ENCODE measurements around the gene SWSAP1.

SWSAP1 gene

DNA sequence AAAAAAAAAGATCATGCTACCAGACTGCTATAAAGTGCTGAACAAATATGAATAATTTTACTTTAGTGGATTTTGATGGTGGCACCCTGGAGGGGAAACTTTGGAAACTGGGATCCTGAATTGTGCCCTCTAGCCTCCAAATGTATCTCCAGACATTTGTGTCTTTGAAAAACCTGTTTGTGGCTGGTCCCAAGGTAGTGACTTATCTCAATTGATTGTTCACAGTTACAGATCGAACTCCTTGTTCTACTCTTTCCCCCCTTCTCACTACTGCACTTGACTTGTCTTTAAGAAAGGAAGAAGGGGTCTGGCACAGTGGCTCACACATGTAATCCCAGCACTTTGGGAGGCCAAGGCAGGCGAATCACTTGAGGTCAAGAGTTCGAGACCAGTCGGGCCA is 34.1 kb downstream of the SWSAP1 start:
- no peak for DNase-seq (ENCODE audit: low read depth in 1 of 2, low spot score in 1 of 2)

DNA sequence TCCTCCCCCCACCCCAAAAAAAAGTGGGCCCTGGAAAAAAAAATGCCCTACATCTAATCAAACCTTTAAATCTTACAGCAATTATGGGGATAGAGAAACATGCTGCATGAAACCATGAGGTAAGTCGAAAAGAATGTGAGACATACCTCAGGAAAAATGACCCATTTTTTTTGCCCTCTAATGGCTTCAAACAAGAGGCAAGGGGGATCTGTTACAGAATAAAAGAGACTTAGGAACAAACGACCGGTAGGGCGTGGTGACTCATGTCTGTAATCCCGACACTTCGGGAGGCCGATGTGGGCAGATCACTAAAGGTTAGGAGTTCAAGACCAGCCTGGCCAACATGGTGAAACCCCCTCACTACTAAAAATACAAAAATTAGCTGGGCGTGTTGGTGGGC is 36.2 kb downstream of the SWSAP1 start:
- DNase-seq (ENCODE audit: low read depth in 1 of 2, low spot score in 1 of 2) = no peak

DNA sequence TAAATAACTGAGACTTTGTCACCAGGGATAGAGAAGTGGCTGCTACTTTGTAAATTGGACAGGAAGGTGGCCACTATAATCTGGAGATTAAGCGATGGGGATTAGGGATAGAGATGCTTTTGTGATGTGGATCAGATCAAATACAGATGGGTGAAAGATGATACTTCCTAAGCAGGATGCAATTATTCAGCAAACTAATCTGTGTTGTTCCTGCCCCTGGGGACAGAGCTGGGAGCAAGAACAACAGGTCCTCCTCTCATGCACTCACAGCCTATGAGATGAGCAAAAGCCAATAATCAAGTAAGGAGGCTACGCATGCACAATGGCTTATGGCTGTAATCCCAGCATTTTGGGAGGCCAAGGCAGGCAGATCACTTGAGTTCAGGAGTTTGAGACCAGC is 40.1 kb downstream of the SWSAP1 start:
- no peak for DNase-seq (ENCODE audit: low read depth in 1 of 2, low spot score in 1 of 2)

DNA sequence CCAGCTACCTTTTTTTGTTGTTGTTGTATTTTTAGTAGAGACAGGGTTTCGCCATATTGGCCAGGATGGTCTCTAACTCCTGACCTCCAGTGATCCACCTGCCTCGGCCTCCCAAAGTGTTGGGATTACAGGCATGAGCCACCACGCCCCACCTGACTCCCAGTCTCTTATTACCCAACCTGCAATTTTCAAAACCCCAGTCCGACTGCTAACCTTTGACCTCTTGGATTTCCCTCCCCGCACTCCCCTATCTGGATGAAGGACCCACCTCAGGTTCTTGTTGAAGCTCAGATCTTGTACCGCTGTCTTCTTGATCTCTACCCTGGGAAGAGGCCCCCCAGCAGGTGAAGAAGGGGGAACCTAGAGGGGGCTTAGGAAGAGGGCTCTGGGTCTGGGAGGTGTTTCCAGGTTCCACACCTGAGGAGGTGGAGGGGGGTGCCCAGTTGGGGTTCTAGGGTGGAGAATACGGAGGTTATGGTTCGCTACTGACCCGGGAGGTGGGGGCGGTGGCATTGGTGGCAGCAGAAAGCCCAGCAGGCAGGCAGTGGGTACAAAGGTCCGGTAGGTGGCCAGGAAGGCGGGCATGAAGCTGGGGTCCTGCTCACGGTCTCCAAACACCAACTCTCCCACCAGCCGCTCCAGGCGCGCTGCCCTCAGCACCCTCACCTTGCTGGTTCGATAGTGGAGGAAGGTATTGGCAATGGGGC is 42.0 kb downstream of the SWSAP1 start:
- no peak for DNase-seq (ENCODE audit: low read depth in 1 of 2, low spot score in 1 of 2)

DNA sequence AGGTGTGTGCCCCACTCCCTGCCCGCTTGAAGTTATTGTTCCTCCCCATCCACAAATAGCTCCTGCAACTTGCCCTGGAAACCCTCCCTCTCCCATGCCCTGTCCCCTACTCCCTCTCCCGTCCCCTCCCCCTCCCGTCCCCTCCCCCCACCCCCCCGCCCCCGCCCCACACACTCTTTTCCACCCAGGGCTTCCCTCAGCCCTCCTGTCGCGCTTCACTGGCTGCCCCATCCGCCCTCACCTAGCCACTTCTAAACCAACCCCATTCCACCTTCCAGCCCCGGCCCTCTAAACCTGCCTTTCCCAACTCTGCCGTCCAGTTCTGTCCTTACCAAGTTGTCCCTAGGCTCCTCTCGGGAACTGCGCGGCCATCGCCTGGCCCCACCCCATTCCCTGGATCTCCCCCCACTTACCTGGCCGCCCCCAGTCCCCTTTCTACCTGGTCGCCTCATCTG is 43.7 kb downstream of the SWSAP1 start:
- DNase-seq (ENCODE audit: low read depth in 1 of 2, low spot score in 1 of 2) = no peak

DNA sequence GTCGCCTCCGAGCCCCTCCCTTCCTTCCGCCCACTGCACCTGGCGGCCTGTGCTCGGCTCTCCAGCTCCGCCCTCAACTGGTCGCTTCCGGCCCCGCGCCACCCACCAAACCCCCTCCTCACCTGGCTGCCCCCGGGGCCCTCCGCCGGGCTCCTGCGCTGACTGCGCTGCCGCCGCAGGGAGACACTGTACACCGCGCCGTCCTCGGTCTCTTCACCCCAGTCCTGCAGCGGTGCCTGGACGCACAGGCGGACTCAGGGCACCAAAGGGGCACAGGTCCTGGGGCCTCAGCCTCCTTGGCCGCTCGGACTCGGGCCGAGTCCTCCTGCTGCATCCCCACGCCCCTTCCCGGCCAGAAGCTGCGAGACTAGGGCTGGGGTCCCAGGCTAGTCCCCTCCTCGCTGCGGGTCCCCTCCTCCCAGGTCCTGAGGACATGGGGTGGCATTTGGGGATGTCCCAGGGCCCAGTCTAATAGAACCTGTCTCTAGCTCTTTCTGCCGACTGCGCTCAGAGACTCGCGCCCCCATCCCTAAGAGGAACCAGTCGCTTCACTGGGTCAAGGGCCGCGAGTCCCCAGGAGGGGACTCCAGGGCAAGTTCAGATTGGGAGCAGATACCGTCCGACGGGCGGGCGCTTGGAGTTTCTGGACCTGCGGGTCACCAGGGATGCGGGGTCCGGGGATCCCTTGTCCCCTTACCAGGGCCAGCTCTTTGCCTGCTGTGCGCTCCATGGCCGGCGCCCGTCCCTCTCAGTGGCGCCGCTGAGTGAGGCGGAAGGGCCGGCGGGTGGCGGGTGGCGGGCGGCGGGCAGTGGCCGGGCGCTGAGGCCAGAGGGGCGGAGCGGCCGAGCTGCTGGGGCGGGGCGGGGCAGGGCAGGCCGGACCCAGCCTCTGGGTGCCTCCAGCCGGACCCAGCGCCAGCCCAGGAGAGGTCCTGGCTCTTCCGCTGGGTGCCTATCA is 44.4 kb downstream of the SWSAP1 start, which contains the start of gene RGL3:
Gene RGL3 (minus strand): TSS at position 766 of the 958 bp plus-strand sequence. CDS start 36 bp downstream, at position 730.
- no peak for DNase-seq (ENCODE audit: low read depth in 1 of 2, low spot score in 1 of 2)

DNA sequence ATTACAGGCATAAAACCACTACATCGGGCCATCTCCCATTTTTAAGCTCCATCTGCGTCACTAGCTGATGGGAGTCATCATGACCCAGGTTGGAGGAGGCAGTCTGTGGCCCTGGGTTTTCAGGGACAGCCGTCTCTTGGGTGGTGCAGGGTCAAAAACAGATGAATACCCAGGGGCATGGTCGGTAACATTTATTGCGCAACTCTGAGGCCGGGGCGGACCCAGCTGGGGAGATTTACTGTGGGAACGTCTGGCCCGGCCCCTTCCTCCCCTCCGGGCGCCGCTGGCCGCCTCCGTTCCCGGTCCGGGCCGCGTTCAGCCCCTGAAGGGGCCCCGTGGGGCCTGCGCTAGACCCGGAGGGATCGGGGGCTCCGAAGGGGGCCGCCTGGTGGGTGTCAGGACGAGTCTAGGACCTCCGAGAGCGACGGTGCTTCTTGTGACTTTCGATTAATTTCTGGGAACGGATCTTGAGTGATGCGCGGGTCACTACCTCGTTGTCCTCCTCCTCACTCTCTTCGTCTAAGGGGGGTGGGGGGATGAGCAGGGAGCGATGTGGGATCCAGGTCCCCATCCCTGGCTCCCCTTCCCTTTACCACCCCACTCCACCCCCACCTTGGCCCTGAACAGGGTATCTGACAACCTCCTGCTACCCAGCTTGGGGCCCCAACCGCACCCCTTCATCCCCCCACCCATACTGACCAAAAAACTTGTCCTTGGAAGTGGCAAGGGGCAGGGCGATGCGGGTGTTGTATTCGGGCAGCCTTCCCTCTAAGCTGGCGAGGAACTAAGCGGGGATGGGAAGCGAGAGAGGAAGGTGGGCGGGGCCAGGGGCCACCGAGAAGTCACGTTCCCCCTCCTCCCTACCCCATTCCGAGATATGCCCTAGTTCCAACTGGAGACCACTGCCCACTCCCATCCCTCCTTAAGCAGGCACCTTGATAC is 46.2 kb downstream of the SWSAP1 start:
- no peak for DNase-seq (ENCODE audit: low read depth in 1 of 2, low spot score in 1 of 2)

DNA sequence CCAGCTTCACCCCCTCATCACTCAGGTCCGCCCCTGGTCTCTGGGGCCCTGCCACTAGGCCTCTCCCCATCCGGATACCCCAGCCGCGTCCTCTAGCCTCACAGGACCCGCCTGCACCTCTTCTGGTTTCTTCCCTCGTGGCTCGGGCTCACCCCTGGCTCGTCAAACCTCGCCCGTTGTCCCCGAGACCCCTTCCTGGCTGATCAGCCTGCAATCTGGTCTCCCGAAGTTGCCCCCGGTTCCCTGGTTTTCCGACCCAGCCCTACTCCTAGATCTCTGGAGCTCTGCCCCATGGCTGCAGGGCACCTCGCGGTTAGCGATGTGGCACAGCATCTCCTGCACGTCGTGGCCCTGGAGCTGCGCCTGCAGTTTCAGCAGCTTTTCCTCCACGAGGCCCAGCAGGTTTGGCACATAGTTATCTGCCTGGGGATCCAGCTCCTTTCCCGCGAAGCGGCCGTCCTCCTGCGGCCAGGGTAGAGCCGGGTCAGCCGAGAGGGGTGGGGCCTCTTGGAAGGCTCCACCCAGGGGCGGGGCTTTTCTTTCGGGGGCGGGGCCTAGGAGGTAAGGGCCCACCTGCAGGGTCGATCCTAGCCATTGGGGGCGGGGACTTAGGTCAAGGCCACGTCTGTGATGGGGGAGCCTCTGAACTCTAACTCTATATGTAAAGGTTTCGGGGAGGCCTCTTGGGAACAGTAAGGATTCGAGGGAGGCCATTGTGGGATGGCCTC is 47.1 kb downstream of the SWSAP1 start:
- DNase-seq (ENCODE audit: low read depth in 1 of 2, low spot score in 1 of 2) = peak in 1 of 2 donors; percentile 21

DNA sequence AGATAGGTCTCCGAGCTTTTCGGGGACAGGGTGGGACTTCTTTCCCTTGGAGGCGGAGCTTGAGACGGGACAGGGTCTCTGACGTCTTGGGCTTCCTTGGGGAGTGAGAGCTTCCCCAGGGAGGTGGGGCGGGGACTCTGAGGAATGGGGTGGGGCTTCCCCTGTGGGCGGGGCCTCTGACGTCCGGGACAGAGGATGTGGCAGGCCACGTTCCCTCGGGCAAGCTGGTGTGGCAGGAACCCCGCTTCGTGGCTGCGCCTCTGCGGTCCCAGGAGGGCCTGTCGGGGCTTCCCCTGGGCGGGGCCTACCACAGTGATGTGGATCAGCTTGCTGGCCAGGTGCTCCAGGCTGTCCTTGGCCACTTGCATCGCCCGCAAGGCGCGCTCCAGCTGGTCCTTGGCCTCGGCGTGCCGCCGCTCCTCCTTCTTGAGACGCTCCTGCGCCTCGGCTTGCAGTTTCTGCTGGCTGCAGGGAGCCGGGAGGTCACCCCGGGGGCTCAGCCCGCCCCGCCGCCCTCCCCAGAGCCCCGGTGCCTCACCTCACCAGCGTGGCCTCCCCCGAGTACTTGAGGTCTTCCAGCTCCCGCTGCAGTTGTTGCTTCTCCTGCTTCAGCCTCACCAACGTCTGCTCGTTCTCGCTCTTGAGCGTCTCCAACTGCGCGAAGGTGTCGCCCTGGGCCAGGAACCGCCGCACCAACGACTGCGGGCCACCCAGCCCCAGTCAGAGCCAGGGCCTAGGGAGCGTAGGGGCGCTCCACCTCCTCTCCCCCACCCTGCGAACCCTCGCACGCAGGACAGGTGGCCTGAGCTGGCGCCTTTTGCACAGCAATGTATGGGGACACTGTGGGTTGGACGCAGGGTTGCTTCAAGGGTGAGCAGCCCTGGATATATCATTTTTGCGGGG is 47.9 kb downstream of the SWSAP1 start:
- DNase-seq (ENCODE audit: low read depth in 1 of 2, low spot score in 1 of 2) = peak; percentile 34 to 38

DNA sequence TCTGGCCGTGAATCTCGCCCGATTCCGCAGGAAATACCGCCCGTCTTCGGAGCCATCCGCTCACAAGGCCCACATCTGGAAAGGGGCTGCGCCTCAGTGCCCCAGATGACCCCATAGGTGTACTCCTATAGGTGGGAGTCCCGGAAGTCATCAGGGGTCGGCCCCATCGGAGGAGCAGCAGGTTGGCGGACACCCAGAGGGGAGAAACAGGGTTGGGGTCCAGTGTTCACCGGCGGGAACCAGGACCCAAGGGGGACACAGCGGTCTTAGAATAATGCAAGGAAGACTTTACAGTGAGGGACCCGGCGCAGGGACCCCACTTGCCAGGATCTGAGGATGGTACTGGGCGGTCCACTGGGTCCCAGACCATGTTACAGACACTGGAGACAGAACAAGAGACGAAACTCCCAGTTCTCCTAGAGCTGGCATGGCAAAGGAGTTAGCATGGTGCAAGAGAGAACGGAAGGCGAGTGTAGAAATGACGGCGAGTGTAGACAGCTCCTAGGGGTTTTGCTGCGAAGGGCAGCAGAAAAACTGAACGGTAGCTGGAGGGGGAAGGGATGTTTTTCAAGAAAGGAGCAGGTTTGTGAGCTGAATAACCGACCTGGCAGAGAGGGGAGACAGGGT is 48.8 kb downstream of the SWSAP1 start:
- no peak for DNase-seq (ENCODE audit: low read depth in 1 of 2, low spot score in 1 of 2)

DNA sequence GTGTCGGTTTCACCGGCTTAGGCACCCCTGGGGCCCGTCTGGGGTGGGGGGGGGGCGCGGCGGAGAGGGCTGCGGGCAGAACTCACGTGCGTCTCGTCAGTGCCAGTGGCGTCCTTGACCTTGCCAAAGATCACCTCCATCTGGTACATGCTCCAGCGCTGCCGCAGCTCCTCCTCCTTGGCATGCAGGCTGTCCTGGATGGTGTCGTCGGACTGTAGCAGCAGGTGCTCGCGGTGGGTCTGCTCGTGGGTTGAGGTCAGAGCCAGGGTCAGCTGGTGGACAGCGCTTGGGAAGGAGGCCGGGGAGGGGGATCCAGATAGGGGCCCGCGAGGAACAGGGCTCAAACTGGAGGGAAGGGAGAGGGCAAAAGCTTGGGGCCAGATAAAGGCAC is 49.3 kb downstream of the SWSAP1 start:
- no peak for DNase-seq (ENCODE audit: low read depth in 1 of 2, low spot score in 1 of 2)

Measured in activated T-helper 1 cell treated with anti-CD3 and anti-CD28 coated beads, Interleukin-2, amount 50 U/mL, for 16 hours (primary cell).